Glutamatergic neuron (in vitro differentiated cells): Measurements from ENCODE around the gene MRPS35. TPM values are rescaled to one million over a fixed set of nuclear protein-coding genes. Genes with fewer than 3 reads are reported as not detected.
"Not testable (repeated sequence)": the region's sequence is repeated elsewhere in the genome, so short reads cannot be mapped to it uniquely, and the experiment has no call there.

Experiments
- DNase-seq: peaks from one replicate; pipeline ENCODE4 v3.0.0; 2022
- H3K27ac Mint-ChIP-seq: one replicate; pipeline ENCODE4 v1.8.0; 2020; ENCODE audit warnings: mild to moderate bottlenecking, mixed read lengths, inconsistent platforms; ENCODE audit not compliant: unreplicated experiment
- H3K27me3 Mint-ChIP-seq: one replicate; pipeline ENCODE4 v1.8.0; 2020; ENCODE audit warnings: mild to moderate bottlenecking, moderate library complexity, mixed read lengths, inconsistent platforms; ENCODE audit not compliant: unreplicated experiment
- H3K36me3 Mint-ChIP-seq: one replicate; pipeline ENCODE4 v1.8.0; 2020; ENCODE audit warnings: mild to moderate bottlenecking, mixed read lengths, inconsistent platforms; ENCODE audit not compliant: unreplicated experiment
- H3K4me1 Mint-ChIP-seq: one replicate; pipeline ENCODE4 v1.8.0; 2020; ENCODE audit warnings: mild to moderate bottlenecking, low read depth, mixed read lengths, inconsistent platforms; ENCODE audit not compliant: unreplicated experiment
- H3K4me3 Mint-ChIP-seq: one replicate; pipeline ENCODE4 v1.8.0; 2020; ENCODE audit warnings: mild to moderate bottlenecking, mixed read lengths, inconsistent platforms; ENCODE audit not compliant: unreplicated experiment
- H3K9me3 Mint-ChIP-seq: one replicate; pipeline ENCODE4 v1.8.0; 2020; ENCODE audit warnings: mild to moderate bottlenecking, moderate library complexity, mixed read lengths, inconsistent platforms; ENCODE audit not compliant: unreplicated experiment
- total RNA-seq: library from RNA; stranded (reverse); fragmentation: NEBNext Ultra II Directional; extraction: Animal tissue kit (Norgen Biotek cat#: 25700); gene quantifications from one replicate; pipeline ENCODE4 v1.2.1, GENCODE V29; 2021; ENCODE audit not compliant: unreplicated experiment
- TF ChIP-seq, protein P1 (sequence below): fragments of 200-600 bp; sonication (generic); IDR thresholded peaks from one replicate; pipeline ENCODE4 v1.5.0; 2021; ENCODE audit not compliant: partially characterized antibody, unreplicated experiment

MRPS35 gene
- total RNA-seq, 1 donor from 2014 or later: 27.4 TPM

DNA sequence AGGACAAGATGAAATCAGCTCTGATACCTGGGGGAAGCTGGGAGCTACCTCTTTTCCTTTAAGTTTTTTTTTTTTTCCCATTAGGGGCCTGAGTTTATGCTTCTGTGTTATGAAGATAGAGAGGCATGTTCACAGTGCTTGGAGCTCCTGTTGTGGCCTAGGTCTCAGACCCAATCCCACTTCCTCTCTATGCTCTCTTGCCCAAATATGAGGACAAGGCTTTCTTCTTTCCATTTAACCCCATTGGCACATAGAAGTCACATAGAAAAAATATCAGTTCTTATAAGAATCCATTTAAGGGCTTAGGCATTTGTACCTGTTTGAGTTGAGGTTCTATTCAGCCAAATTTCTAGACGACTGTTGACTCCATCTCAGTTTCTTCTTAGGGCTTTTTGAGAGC, 12.6 kb downstream of the MRPS35 start:
- no peak for DNase-seq
- no peak overlapping the region for H3K27ac Mint-ChIP-seq
- no peaks in the 10 kb centered on the region for H3K27me3 Mint-ChIP-seq
- H3K36me3 Mint-ChIP-seq: no peaks in the 10 kb centered on the region
- H3K4me1 Mint-ChIP-seq: no peaks in the 10 kb centered on the region
- H3K4me3 Mint-ChIP-seq: no peak overlapping the region
- TF ChIP-seq, protein P1, sequence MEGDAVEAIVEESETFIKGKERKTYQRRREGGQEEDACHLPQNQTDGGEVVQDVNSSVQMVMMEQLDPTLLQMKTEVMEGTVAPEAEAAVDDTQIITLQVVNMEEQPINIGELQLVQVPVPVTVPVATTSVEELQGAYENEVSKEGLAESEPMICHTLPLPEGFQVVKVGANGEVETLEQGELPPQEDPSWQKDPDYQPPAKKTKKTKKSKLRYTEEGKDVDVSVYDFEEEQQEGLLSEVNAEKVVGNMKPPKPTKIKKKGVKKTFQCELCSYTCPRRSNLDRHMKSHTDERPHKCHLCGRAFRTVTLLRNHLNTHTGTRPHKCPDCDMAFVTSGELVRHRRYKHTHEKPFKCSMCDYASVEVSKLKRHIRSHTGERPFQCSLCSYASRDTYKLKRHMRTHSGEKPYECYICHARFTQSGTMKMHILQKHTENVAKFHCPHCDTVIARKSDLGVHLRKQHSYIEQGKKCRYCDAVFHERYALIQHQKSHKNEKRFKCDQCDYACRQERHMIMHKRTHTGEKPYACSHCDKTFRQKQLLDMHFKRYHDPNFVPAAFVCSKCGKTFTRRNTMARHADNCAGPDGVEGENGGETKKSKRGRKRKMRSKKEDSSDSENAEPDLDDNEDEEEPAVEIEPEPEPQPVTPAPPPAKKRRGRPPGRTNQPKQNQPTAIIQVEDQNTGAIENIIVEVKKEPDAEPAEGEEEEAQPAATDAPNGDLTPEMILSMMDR: no peak
- H3K9me3 Mint-ChIP-seq: no peaks in the 10 kb centered on the region

DNA sequence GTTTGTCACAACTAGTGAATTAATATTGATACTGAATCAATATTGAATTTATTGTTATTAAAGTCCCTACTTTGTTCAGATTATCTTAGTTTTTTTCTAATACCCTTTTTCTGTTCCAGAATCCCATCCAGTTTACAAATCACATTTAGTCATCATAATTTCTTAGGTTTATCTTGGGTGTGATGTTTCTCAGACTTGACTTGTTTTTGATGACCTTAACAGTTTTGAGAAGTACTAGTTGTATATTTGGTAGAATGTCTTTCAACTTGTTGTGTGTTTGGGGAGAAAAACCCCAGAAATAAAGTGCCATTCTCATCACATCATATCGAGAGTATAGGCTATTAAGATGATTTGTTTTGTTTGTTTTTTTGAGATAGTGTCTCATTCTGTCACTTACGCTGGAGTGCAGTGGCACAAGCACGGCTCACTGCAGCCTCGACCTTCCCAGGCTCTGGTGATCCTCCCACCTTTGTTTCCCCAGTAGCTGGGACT, 19.5 kb downstream of the MRPS35 start:
- TF ChIP-seq, protein P1: no peak
- H3K27me3 Mint-ChIP-seq: no peaks in the 10 kb centered on the region
- no peak for DNase-seq
- no peak overlapping the region for H3K4me3 Mint-ChIP-seq
- H3K4me1 Mint-ChIP-seq: no peaks in the 10 kb centered on the region
- no peak overlapping the region for H3K27ac Mint-ChIP-seq
- H3K9me3 Mint-ChIP-seq: no peaks in the 10 kb centered on the region
- H3K36me3 Mint-ChIP-seq: no peaks in the 10 kb centered on the region

DNA sequence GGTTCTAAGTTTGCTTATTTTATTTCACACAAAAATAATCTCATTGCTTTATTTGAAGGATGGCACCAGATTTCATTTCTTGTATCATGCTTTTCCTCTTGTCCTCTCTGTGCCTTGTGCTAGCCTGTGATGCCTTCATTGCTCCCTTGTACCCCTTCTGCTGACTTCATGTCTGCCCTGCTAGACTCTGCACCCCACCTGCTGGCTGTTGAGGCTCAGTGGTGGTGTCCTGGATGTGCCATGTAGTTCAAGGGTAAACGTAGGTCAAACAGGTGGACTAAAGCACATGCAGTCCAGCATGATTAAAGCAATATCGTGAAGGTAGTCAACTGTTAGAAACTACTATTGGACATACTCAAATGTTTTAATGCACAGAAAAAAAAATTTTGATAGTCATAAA, 21.6 kb downstream of the MRPS35 start:
- DNase-seq: no peak
- no peak overlapping the region for H3K27ac Mint-ChIP-seq
- TF ChIP-seq, protein P1: no peak
- no peak overlapping the region for H3K4me3 Mint-ChIP-seq
- no peaks in the 10 kb centered on the region for H3K4me1 Mint-ChIP-seq
- H3K27me3 Mint-ChIP-seq: no peaks in the 10 kb centered on the region
- no peaks in the 10 kb centered on the region for H3K36me3 Mint-ChIP-seq
- H3K9me3 Mint-ChIP-seq: no peaks in the 10 kb centered on the region

DNA sequence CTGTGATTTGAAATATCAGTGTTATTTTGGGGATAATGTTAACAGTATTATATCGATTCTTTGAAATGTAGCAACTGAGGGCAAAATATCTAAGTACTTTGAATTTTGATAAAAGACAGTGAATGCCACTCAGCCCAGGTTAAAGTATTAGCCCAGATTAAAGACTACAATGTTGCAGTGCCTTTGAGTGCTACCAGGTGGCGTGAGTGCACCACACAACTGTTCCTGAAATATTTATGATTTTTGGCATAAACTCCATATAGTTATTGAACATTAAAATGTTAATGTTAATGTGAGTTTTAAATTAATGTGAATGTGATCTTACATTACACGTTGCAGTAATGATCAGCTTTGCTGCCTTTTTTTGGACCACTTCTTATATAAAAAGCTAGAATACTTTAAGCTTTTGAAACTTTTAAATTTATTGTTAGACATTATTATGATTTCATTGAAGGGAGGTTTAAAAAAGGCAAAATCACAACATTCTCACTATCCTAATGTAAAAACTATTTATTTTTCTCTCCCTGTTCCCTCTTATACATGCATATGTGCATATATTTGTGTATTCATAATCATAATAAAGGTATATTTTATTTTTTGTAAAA, 22.5 kb downstream of the MRPS35 start:
- H3K27me3 Mint-ChIP-seq: no peaks in the 10 kb centered on the region
- H3K36me3 Mint-ChIP-seq: no peaks in the 10 kb centered on the region
- H3K27ac Mint-ChIP-seq: no peak overlapping the region
- no peaks in the 10 kb centered on the region for H3K9me3 Mint-ChIP-seq
- peak; percentile 29 for DNase-seq
- TF ChIP-seq, protein P1: peak; percentile 83
- no peaks in the 10 kb centered on the region for H3K4me1 Mint-ChIP-seq
- no peak overlapping the region for H3K4me3 Mint-ChIP-seq

DNA sequence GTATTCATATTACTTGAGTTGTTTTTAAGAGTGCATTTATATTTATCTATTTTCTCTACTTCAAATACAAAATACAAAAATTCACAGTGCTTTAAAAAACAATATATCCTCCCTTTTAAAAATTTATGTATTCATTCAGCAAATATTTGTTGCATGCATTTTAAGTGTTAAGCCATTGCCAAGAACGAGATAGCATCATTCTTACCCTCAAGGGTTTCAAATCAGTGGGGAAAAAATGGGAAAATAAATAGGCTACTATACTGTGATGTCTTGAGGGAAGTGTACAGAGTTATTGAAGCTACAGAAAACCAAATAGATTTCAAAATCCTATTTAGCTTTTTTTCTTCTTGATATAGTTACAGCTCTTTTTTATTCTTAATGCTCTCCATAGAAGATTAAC, 23.2 kb downstream of the MRPS35 start:
- Mint-ChIP-seq H3K36me3 (no peaks in the 10 kb centered on the region), H3K9me3 (no peaks in the 10 kb centered on the region), H3K27ac (no peak overlapping the region), H3K4me3 (no peak overlapping the region), H3K27me3 (no peaks in the 10 kb centered on the region), H3K4me1 (no peaks in the 10 kb centered on the region)
- no peak for DNase-seq
- TF ChIP-seq, protein P1: no peak

DNA sequence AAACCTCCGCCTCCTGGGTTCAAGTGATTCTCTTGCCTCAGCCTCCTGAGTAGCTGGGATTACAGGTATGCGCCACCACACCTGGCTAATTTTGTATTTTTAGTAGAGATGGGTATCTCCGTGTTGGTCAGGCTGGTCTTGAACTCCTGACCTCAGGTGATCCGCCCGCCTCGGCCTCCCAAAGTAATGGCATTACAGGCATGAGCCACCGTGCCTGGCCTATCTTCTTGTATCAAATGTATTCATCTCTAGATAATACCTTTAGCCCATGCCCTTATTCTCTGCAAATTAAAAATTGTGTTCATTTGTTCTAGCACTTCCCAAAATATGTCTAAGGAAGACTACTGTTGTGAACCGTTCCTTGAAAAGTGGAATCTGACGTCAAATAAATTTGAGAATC, 23.7 kb downstream of the MRPS35 start:
- H3K36me3 Mint-ChIP-seq, H3K27me3 Mint-ChIP-seq, H3K4me1 Mint-ChIP-seq, H3K27ac Mint-ChIP-seq, DNase-seq, H3K4me3 Mint-ChIP-seq, H3K9me3 Mint-ChIP-seq: not testable (repeated sequence)
